Umbilical cord (tissue), 2 donors: ENCODE results near the gene TMEM127. TPM values are rescaled to one million over a fixed set of nuclear protein-coding genes. Genes with fewer than 3 reads are reported as not detected.
"Not testable (repeated sequence)": the region's sequence is repeated elsewhere in the genome, so short reads cannot be mapped to it uniquely, and the experiment has no call there.

ENCODE experiments used
- DNase-seq: peaks from one replicate; pipeline ENCODE4 v3.0.0-alpha.2; 2015; ENCODE audit warnings: low spot score
- total RNA-seq: library from RNA; depleted of rRNA; stranded (reverse); fragments of >200 nt; gene quantifications from one replicate; pipeline ENCODE4 v1.2.3, GENCODE V29; 2014; ENCODE audit warnings: low replicate concordance; ENCODE audit not compliant: insufficient read depth

TMEM127 gene
- total RNA-seq = 13.5 TPM

GRCh38 chr2:96265840-96266679 is at the start of gene TMEM127, which contains the start of gene CIAO1:
Gene TMEM127 (minus strand): TSS chr2:96265997. CDS start chr2:96265381, 616 bp downstream.
Gene CIAO1 (plus strand): TSS chr2:96266225. CDS start chr2:96266351, 126 bp downstream.
- DNase-seq = peak; percentile 99

- DNase-seq = no peak
Measured at GRCh38 chr2:96315005-96315399, 49.2 kb upstream of the TMEM127 start.

- DNase-seq = no peak
Measured at GRCh38 chr2:96308248-96308647, 42.5 kb upstream of the TMEM127 start.

- DNase-seq = no peak
Measured at GRCh38 chr2:96306370-96306769, 40.6 kb upstream of the TMEM127 start.

- no peak for DNase-seq
Measured at GRCh38 chr2:96305979-96306308, 40.1 kb upstream of the TMEM127 start.

GRCh38 chr2:96305091-96305978 is 39.5 kb upstream of the TMEM127 start, which contains the start of gene SNRNP200:
Gene SNRNP200 (minus strand): TSS chr2:96305546. CDS start chr2:96305437, 109 bp downstream.
- peak; percentile 90 for DNase-seq

GRCh38 chr2:96304606-96305005 is 38.8 kb upstream of the TMEM127 start:
- DNase-seq = no peak

- no peak for DNase-seq
Measured at GRCh38 chr2:96301865-96302264, 36.1 kb upstream of the TMEM127 start.

- no peak for DNase-seq
Measured at GRCh38 chr2:96296925-96297324, 31.1 kb upstream of the TMEM127 start.

GRCh38 chr2:96294271-96294670 is 28.5 kb upstream of the TMEM127 start:
- DNase-seq = not testable (repeated sequence)

GRCh38 chr2:96291751-96292150 is 26.0 kb upstream of the TMEM127 start:
- DNase-seq = no peak

GRCh38 chr2:96287273-96287856 is 21.6 kb upstream of the TMEM127 start:
- DNase-seq = no peak

- DNase-seq = no peak
Measured at GRCh38 chr2:96276787-96277499, 11.1 kb upstream of the TMEM127 start.

- no peak for DNase-seq
Measured at GRCh38 chr2:96274355-96275056, 8.7 kb upstream of the TMEM127 start.

GRCh38 chr2:96273763-96274162 is 8.0 kb upstream of the TMEM127 start:
- no peak for DNase-seq

- no peak for DNase-seq
Measured at GRCh38 chr2:96271995-96272394, 6.2 kb upstream of the TMEM127 start.

GRCh38 chr2:96267159-96267971 is 1.6 kb upstream of the TMEM127 start:
- DNase-seq = peak; percentile 12

- DNase-seq = no peak
Measured at GRCh38 chr2:96265349-96265839, 403 bp downstream of the TMEM127 start.

- peak; percentile 11 for DNase-seq
Measured at GRCh38 chr2:96264656-96265348, 995 bp downstream of the TMEM127 start.
